K562 (cell line): ENCODE data around the gene HOXD4. TPM values are rescaled to one million over a fixed set of nuclear protein-coding genes. Genes with fewer than 3 reads are reported as not detected.

Experiments
- ATAC-seq: fragments of 200-7000 bp; cut with Tn5 transposase; 3 replicates; pipeline ENCODE4 v1.9.1; 2020; ENCODE audit warnings: moderate library complexity
- BruUV-seq: library from RNA; stranded (reverse); fragments of 400-500 nt; replicated peaks from 2 replicates; lab custom pipeline; 2021; lab: Mats Ljungman, UMichigan
- CTCF ChIA-PET: fragments of 300-600 bp; formaldehyde crosslinking; extraction: SDS; loops from one replicate; lab custom pipeline; 2021; ENCODE audit warnings: low intra/inter-chr PET ratio; lab: Yijun Ruan, JAX
- POLR2A ChIA-PET: fragments of 300-600, 350-650 bp; sonication (Branson Sonifier 250); formaldehyde crosslinking; extraction: SDS; loops from one replicate; lab custom pipeline; 2021; ENCODE audit warnings: antibody characterized with exemption, inconsistent platforms; lab: Yijun Ruan, JAX
- DNase-seq, 4 experiments: peaks; one replicate each; pipeline versions ENCODE4 v3.0.0 to v3.0.0-alpha.2; 2011 to 2018; ENCODE audit warnings: low spot score in 3 of 4, mixed read lengths in 3 of 4; ENCODE audit errors: extremely low read depth in 1 of 4
- FAIRE-seq: peaks from 2 replicates; lab custom pipeline; 2011; peaks lifted over from hg19 to GRCh38; lab: Jason Lieb, UNC
- H2AFZ ChIP-seq: 2 replicates; pipeline ENCODE4 v1.6.0; 2011; ENCODE audit warnings: low read depth, low read length, control low read depth, inconsistent platforms
- H3K27ac ChIP-seq: fragments of 200-600 bp; 3 replicates; pipeline ENCODE4 v1.8.0; 2011; ENCODE audit warnings: low read depth, mild to moderate bottlenecking, control low read depth, inconsistent platforms, low read length, moderate library complexity, mixed read lengths; ENCODE audit errors: extremely low read depth
- H3K27me3 ChIP-seq, 2 experiments: fragments of 300-600 bp in 1 of 2; 2 replicates in 1 of 2; 3 replicates in 1 of 2; pipeline versions ENCODE4 v1.6.0 to v1.8.0; 2011; ENCODE audit warnings: inconsistent platforms in 2 of 2, low read length in 2 of 2, mild to moderate bottlenecking in 1 of 2, mixed read lengths in 1 of 2, moderate library complexity in 1 of 2; ENCODE audit not compliant: control insufficient read depth in 2 of 2, insufficient read depth in 2 of 2
- H3K36me3 ChIP-seq: fragments of 300-600 bp; 3 replicates; pipeline ENCODE4 v1.8.0; 2011; ENCODE audit warnings: mild to moderate bottlenecking, low read length, inconsistent platforms; ENCODE audit not compliant: control insufficient read depth, insufficient read depth
- H3K4me1 ChIP-seq, 2 experiments: fragments of 200-600 bp in 1 of 2; replicated peaks in 1 of 2; 2 replicates in 1 of 2; 3 replicates in 1 of 2; pipeline versions ENCODE4 v1.5.1 to v1.8.0; 2011; ENCODE audit warnings: inconsistent platforms in 2 of 2, low read length in 2 of 2, mild to moderate bottlenecking in 1 of 2, mixed read lengths in 1 of 2, moderate library complexity in 1 of 2; ENCODE audit not compliant: control insufficient read depth in 2 of 2, insufficient read depth in 2 of 2
- H3K4me2 ChIP-seq: 2 replicates; pipeline ENCODE4 v1.6.1; 2011; ENCODE audit warnings: low read length, control low read depth, inconsistent platforms, mixed read lengths; ENCODE audit not compliant: insufficient read depth
- H3K4me3 ChIP-seq: fragments of 200-600 bp; sonication (generic), shearing (Covaris generic); 2 replicates; pipeline ENCODE4 v1.5.1; 2016; ENCODE audit warnings: control low read depth, inconsistent platforms
- H3K79me2 ChIP-seq: fragments of 200-600 bp; 3 replicates; pipeline ENCODE4 v1.8.0; 2011; ENCODE audit warnings: low read length, inconsistent platforms; ENCODE audit not compliant: control insufficient read depth, insufficient read depth
- H3K9ac ChIP-seq, 2 experiments: 2 replicates each; pipeline versions ENCODE4 v1.6.0 to v1.6.1; 2011; ENCODE audit warnings: low read depth in 2 of 2, low read length in 2 of 2, control low read depth in 1 of 2, inconsistent platforms in 1 of 2, mild to moderate bottlenecking in 1 of 2, mixed read lengths in 1 of 2; ENCODE audit not compliant: insufficient read depth in 1 of 2
- H3K9me1 ChIP-seq: one replicate; pipeline ENCODE4 v1.6.0; 2011; ENCODE audit warnings: inconsistent platforms, mild to moderate bottlenecking, low read length, moderate library complexity; ENCODE audit not compliant: control insufficient read depth, insufficient read depth
- H3K9me3 ChIP-seq: replicated peaks from 2 replicates; pipeline ENCODE4 v1.5.1; 2011; ENCODE audit warnings: low read depth, low read length, inconsistent platforms; ENCODE audit not compliant: control insufficient read depth, insufficient read depth
- H4K20me1 ChIP-seq: replicated peaks from 2 replicates; pipeline ENCODE4 v1.6.1; 2011; ENCODE audit warnings: low read length, inconsistent platforms, mixed read lengths; ENCODE audit not compliant: control insufficient read depth, insufficient read depth
- CBX2 ChIP-seq: fragments of 200-600 bp; sonication (generic); IDR thresholded peaks from one replicate; pipeline ENCODE4 v1.6.1; 2012; ENCODE audit warnings: mild to moderate bottlenecking, low read length, inconsistent platforms; ENCODE audit not compliant: insufficient read depth, poor library complexity, severe bottlenecking
- NFIX ChIP-seq: fragments of 250-450 bp; sonication (Bioruptor Pico); IDR thresholded peaks from 2 replicates; pipeline ENCODE4 v1.4.0; 2020; ENCODE audit warnings: low read depth, mild to moderate bottlenecking, moderate library complexity
- USF2 ChIP-seq: sonication (generic); formaldehyde crosslinking; IDR thresholded peaks from 2 replicates; pipeline ENCODE4 v1.5.0; 2020; ENCODE audit warnings: missing genetic modification reagents
- WGBS: fragments of 100-300 bp; shearing (Covaris generic); methylation state at CpG from one replicate; pipeline ENCODE4 v1.1.6; 2016; ENCODE audit warnings: low coverage, mixed read lengths; ENCODE audit not compliant: insufficient coverage; ENCODE audit errors: missing lambda C conversion rate; 5-methylcytosine and 5-hydroxymethylcytosine counted together
- in situ Hi-C: fragments of 300-500 bp; cut with MboI; formaldehyde crosslinking; loops from 4 replicates; pipeline ENCODE4 v1.15.0; 2018; ENCODE audit warnings: inconsistent platforms, mixed read lengths
- intact Hi-C: fragments of 100-400 bp; cut with micrococcal nuclease; formaldehyde crosslinking; loops from 2 replicates; pipeline ENCODE4 v1.14.2; 2022
- polyA plus RNA-seq, 8 experiments: library from polyadenylated mRNA; depleted of rRNA in 4 of 8; stranded (reverse) in 5 of 8; unstranded in 3 of 8; fragments of >200 nt; fragmentation: Nextera tagmentation in 2 of 8; fragmentation: Illumina TruSeq in 1 of 8; extraction: Ambion mirVana in 2 of 8; extraction: Trizol in 1 of 8; gene quantifications; 2 replicates each; pipeline versions ENCODE4 v1.2.1 to v1.2.3, GENCODE V29; 2011 to 2014; ENCODE audit warnings: inconsistent platforms in 1 of 8, missing spikeins in 1 of 8
- total RNA-seq, 7 experiments: library from RNA; depleted of rRNA in 6 of 7; stranded (reverse); fragments of >200 nt in 6 of 7; fragmentation: Illumina TruSeq in 2 of 7; extraction: Trizol in 2 of 7; gene quantifications; 2 replicates each; pipeline versions ENCODE4 v1.2.1 to v1.2.3, GENCODE V29; 2011 to 2021; ENCODE audit warnings: low replicate concordance in 1 of 7
- TF ChIP-seq, protein P1 (sequence below): fragments of 250-450 bp; sonication (Bioruptor Pico); IDR thresholded peaks from 2 replicates; pipeline ENCODE4 v1.4.0; 2020; ENCODE audit warnings: mild to moderate bottlenecking

Gene HOXD4
- total and polyA plus RNA-seq, 9 of the 15 experiments (the other 6 are each of a cell fraction or from before 2014, with no cell fraction given): not detected

DNA sequence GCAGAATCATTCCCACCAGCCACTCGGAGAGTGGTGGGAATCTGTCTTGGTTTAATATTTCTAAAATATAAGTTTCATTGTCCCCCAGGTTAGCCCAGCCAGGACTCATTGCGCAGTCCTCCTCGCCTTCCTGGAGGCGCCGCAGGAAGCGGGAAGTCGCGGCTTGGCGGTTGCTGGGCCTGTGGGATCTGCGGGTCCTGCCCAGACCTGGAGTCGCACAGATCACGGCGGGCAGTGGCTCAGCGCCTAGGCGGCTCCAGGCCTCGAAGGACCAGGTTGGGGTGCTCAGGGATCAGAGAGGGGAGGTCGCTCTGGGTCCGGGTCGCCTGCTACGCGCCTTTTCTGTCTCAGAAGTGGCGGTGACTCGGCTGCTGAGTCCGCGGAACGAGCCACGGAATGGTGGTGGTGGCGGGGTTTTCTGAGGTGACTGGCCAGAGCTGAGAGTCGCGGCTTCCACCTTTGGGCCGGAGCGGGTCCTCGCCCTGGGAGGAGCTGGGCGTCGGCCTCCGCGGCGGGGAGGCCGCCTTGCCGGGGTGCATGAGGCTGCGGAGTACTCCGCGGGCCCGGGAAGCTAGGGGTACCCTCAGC is 8.4 kb downstream of the HOXD4 start:
- no TSS peak for BruUV-seq
- no peaks in the 10 kb centered on the region for H3K36me3 ChIP-seq
- 5% methylated on average over 44 of the region's 44 CpGs for WGBS
- in situ Hi-C loops (no loop called here), intact Hi-C loops (no loop called here)
- H3K27me3 ChIP-seq: peaks cover 76 to 86% of the 10 kb centered on the region in 2 experiments
- H3K4me3 ChIP-seq: no peak overlapping the region
- no peaks in the 10 kb centered on the region for H3K9me3 ChIP-seq
- ChIA-PET CTCF (no interaction called here), POLR2A (interaction anchor here (0.7 to 1.2 kb wide), 2 partner anchors 21 to 66 kb away, joined by 3 read pairs; no protein-coding TSS in a partner anchor)
- no peak overlapping the region for H3K27ac ChIP-seq
- DNase-seq: no peak
- TF ChIP-seq NFIX (CRISPR knock-in tag) (no peak), CBX2 (peak; percentile 10)
- no peak for FAIRE-seq
- ATAC-seq: no peak
- H3K4me1 ChIP-seq: peaks cover 0 to 22% of the 10 kb centered on the region in 2 experiments; a peak in 2 of 5 replicates
- no peak overlapping the region for H2AFZ ChIP-seq
- no peaks in the 10 kb centered on the region for H3K79me2 ChIP-seq
- no peak overlapping the region for H3K9ac ChIP-seq
- no peaks in the 10 kb centered on the region for H3K9me1 ChIP-seq
- H3K4me2 ChIP-seq: no peak overlapping the region
- H4K20me1 ChIP-seq: peaks cover 8% of the 10 kb centered on the region

GRCh38 chr2:176160251-176160985 is 9.1 kb downstream of the HOXD4 start:
- 10% methylated on average over 47 of the region's 50 CpGs for WGBS
- no peaks in the 10 kb centered on the region for H3K9me3 ChIP-seq
- peaks cover 78 to 90% of the 10 kb centered on the region in 2 experiments for H3K27me3 ChIP-seq
- peaks cover 8% of the 10 kb centered on the region for H4K20me1 ChIP-seq
- no peaks in the 10 kb centered on the region for H3K79me2 ChIP-seq
- no peak for DNase-seq
- no peak for FAIRE-seq
- in situ Hi-C loops (no loop called here), intact Hi-C loops (no loop called here)
- H3K9ac ChIP-seq: no peak overlapping the region
- 0 out of 2 replicates have a peak, but pooled peaks have one; percentile 9 for TF ChIP-seq USF2 (CRISPR knock-in tag)
- TF ChIP-seq, protein P1, sequence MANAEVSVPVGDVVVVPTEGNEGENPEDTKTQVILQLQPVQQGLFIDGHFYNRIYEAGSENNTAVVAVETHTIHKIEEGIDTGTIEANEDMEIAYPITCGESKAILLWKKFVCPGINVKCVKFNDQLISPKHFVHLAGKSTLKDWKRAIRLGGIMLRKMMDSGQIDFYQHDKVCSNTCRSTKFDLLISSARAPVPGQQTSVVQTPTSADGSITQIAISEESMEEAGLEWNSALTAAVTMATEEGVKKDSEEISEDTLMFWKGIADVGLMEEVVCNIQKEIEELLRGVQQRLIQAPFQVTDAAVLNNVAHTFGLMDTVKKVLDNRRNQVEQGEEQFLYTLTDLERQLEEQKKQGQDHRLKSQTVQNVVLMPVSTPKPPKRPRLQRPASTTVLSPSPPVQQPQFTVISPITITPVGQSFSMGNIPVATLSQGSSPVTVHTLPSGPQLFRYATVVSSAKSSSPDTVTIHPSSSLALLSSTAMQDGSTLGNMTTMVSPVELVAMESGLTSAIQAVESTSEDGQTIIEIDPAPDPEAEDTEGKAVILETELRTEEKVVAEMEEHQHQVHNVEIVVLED (CRISPR knock-in tag): no peak
- no peaks in the 10 kb centered on the region for H3K9me1 ChIP-seq
- ChIA-PET CTCF (no interaction called here), POLR2A (interaction anchor here (0.7 to 1.2 kb wide), 3 partner anchors 21 to 65 kb away, joined by 3 read pairs; no protein-coding TSS in a partner anchor)
- no peaks in the 10 kb centered on the region for H3K36me3 ChIP-seq
- H3K27ac ChIP-seq: no peak overlapping the region
- no TSS peak for BruUV-seq
- no peak overlapping the region for H3K4me3 ChIP-seq
- ATAC-seq: no peak
- H2AFZ ChIP-seq: no peak overlapping the region
- no peak overlapping the region for H3K4me2 ChIP-seq
- peaks cover 0 to 28% of the 10 kb centered on the region in 2 experiments; a peak in 3 of 5 replicates for H3K4me1 ChIP-seq
